HepG2 (cell line): ENCODE data around the gene MARS1. TPM values are rescaled to one million over a fixed set of nuclear protein-coding genes. Genes with fewer than 3 reads are reported as not detected.
"Not testable (repeated sequence)": the region's sequence is repeated elsewhere in the genome, so short reads cannot be mapped to it uniquely, and the experiment has no call there.

ENCODE experiments used
- ATAC-seq: fragments of 200-7000 bp; cut with Tn5 transposase; 3 replicates; pipeline ENCODE4 v1.9.1; 2020; ENCODE audit warnings: mild to moderate bottlenecking, moderate library complexity
- BruUV-seq: library from RNA; stranded (reverse); fragments of 400-500 nt; replicated peaks from 2 replicates; lab custom pipeline; 2021; lab: Mats Ljungman, UMichigan
- CTCF ChIA-PET: fragments of 300-600 bp; formaldehyde crosslinking; extraction: SDS; loops from one replicate; lab custom pipeline; 2021; ENCODE audit warnings: low total read pairs, inconsistent platforms, low intra/inter-chr PET ratio; lab: Yijun Ruan, JAX
- POLR2A ChIA-PET: fragments of 350-600 bp; sonication (Branson Sonifier 250); formaldehyde crosslinking; loops from one replicate; lab custom pipeline; 2020; ENCODE audit warnings: antibody characterized with exemption, inconsistent platforms; lab: Yijun Ruan, JAX
- DNase-seq: peaks from one replicate; pipeline ENCODE4 v3.0.0-alpha.2; 2015; ENCODE audit warnings: low spot score
- FAIRE-seq: peaks from 3 replicates; lab custom pipeline; 2011; peaks lifted over from hg19 to GRCh38; lab: Jason Lieb, UNC
- H2AFZ ChIP-seq: one replicate; pipeline ENCODE4 v1.6.1; 2011; ENCODE audit warnings: low read length, inconsistent platforms
- H3K27ac ChIP-seq: fragments of 300-600 bp; 3 replicates; pipeline ENCODE4 v1.8.0; 2011; ENCODE audit warnings: mixed run types, mild to moderate bottlenecking, mixed read lengths, low read length, inconsistent platforms; ENCODE audit not compliant: insufficient read depth; ENCODE audit errors: extremely low read length
- H3K27me3 ChIP-seq, 2 experiments: fragments of 200-600 bp in 1 of 2; 2 replicates in 1 of 2; 3 replicates in 1 of 2; pipeline versions ENCODE4 v1.6.0 to v1.8.0; 2011; ENCODE audit warnings: low read length in 2 of 2, mild to moderate bottlenecking in 2 of 2, moderate library complexity in 2 of 2, inconsistent platforms in 1 of 2; ENCODE audit not compliant: insufficient read depth in 2 of 2, control insufficient read depth in 1 of 2
- H3K36me3 ChIP-seq, 2 experiments: fragments of 200-600 bp in 1 of 2; replicated peaks in 1 of 2; 2 replicates in 1 of 2; 3 replicates in 1 of 2; pipeline versions ENCODE4 v1.5.1 to v1.8.0; 2011; ENCODE audit warnings: low read length in 2 of 2, inconsistent platforms in 1 of 2; ENCODE audit not compliant: insufficient read depth in 2 of 2, control insufficient read depth in 1 of 2
- H3K4me1 ChIP-seq: 2 replicates; pipeline ENCODE4 v1.5.1; 2012; ENCODE audit warnings: low read length, inconsistent platforms; ENCODE audit not compliant: insufficient read depth
- H3K4me2 ChIP-seq: 2 replicates; pipeline ENCODE4 v1.6.0; 2011; ENCODE audit warnings: low read depth, low read length, inconsistent platforms
- H3K4me3 ChIP-seq, 3 experiments: fragments of 200-600 bp in 1 of 3; sonication (generic), shearing (Covaris generic) in 1 of 3; replicated peaks in 1 of 3; 2 replicates each; pipeline ENCODE4 v1.5.1; 2011 to 2016; ENCODE audit warnings: low read length in 3 of 3, inconsistent platforms in 2 of 3, low read depth in 2 of 3, mild to moderate bottlenecking in 2 of 3, control low read depth in 1 of 3, mixed read lengths in 1 of 3; ENCODE audit not compliant: insufficient read depth in 1 of 3
- H3K79me2 ChIP-seq: one replicate; pipeline ENCODE4 v1.6.1; 2011; ENCODE audit warnings: low read length, inconsistent platforms; ENCODE audit not compliant: insufficient read depth
- H3K9ac ChIP-seq: 2 replicates; pipeline ENCODE4 v1.6.0; 2011; ENCODE audit warnings: mild to moderate bottlenecking, low read depth, low read length, inconsistent platforms; ENCODE audit not compliant: insufficient read depth
- H3K9me3 ChIP-seq: 2 replicates; pipeline ENCODE4 v1.5.1; 2012; ENCODE audit warnings: mild to moderate bottlenecking, low read length
- H4K20me1 ChIP-seq: 2 replicates; pipeline ENCODE4 v1.6.0; 2011; ENCODE audit warnings: inconsistent platforms, mild to moderate bottlenecking, low read length, moderate library complexity; ENCODE audit not compliant: insufficient read depth
- CEBPB ChIP-seq: IDR thresholded peaks from 2 replicates; pipeline ENCODE4 v1.6.1; 2011; ENCODE audit warnings: low read depth, low read length, improper control_type of control experiment, borderline replicate concordance
- CEBPG ChIP-seq: IDR thresholded peaks from 2 replicates; pipeline ENCODE4 v1.6.1; 2016
- PAF1 ChIP-seq: IDR thresholded peaks from 2 replicates; pipeline ENCODE4 v1.6.1; 2016; ENCODE audit warnings: missing genetic modification reagents, missing compliant biosample characterization
- PHF5A ChIP-seq: IDR thresholded peaks from one replicate; pipeline ENCODE4 v1.6.1; 2018; ENCODE audit warnings: low read depth, missing genetic modification reagents; ENCODE audit not compliant: unreplicated experiment
- POLR2A ChIP-seq, 2 experiments: IDR thresholded peaks; 2 replicates each; pipeline ENCODE4 v1.6.1; 2011; ENCODE audit warnings: low read depth in 2 of 2, low read length in 2 of 2, mild to moderate bottlenecking in 1 of 2, moderate library complexity in 1 of 2; ENCODE audit not compliant: insufficient read depth in 1 of 2
- POLR2G ChIP-seq: fragments of 200-400 bp; formaldehyde crosslinking; IDR thresholded peaks from 2 replicates; pipeline ENCODE4 v1.6.1; 2018; ENCODE audit warnings: mild to moderate bottlenecking, low read depth, low read length, moderate library complexity
- RBFOX2 ChIP-seq: fragments of 200-400 bp; formaldehyde crosslinking; IDR thresholded peaks from 2 replicates; pipeline ENCODE4 v1.6.1; 2017; ENCODE audit warnings: low read depth, mild to moderate bottlenecking, low read length
- TRIM24 ChIP-seq: sonication (generic); formaldehyde crosslinking; IDR thresholded peaks from 2 replicates; pipeline ENCODE4 v1.8.0; 2022; ENCODE audit warnings: mild to moderate bottlenecking, missing genetic modification reagents
- ZNF720 ChIP-seq: sonication (generic); formaldehyde crosslinking; IDR thresholded peaks from 2 replicates; pipeline ENCODE4 v1.4.0; 2020; ENCODE audit warnings: missing genetic modification reagents
- WGBS: methylation state at CpG from one replicate; pipeline ENCODE4 v1.1.6; 2017; ENCODE audit warnings: low lambda C conversion rate; 5-methylcytosine and 5-hydroxymethylcytosine counted together
- in situ Hi-C: cut with HindIII; loops from 2 replicates; pipeline ENCODE4 v1.10.0; 2017; ENCODE audit warnings: low pct_unique_long_range_greater_than_20kb; ENCODE audit not compliant: extremely low pct_ligation_motif_present
- intact Hi-C: fragments of 100-400 bp; cut with micrococcal nuclease; formaldehyde crosslinking; loops from one replicate; pipeline ENCODE4 v1.10.0; 2022; ENCODE audit not compliant: unreplicated experiment
- polyA plus RNA-seq, 8 experiments: library from polyadenylated mRNA; depleted of rRNA in 3 of 8; stranded (reverse) in 7 of 8; unstranded in 1 of 8; fragments of >200 nt; fragmentation: Illumina TruSeq in 4 of 8; extraction: Trizol in 4 of 8; gene quantifications; 2 replicates each; pipeline versions ENCODE4 v1.2.1 to v1.2.3, GENCODE V29; 2011 to 2016; ENCODE audit warnings: low read depth in 4 of 8, missing spikeins in 1 of 8, mixed read lengths in 1 of 8; ENCODE audit not compliant: insufficient read depth in 1 of 8
- total RNA-seq, 5 experiments: library from RNA; depleted of rRNA; stranded (reverse); fragments of >200 nt; fragmentation: Illumina TruSeq; extraction: Trizol; gene quantifications; 2 replicates each; pipeline ENCODE4 v1.2.3, GENCODE V29; 2016; ENCODE audit warnings: low read depth in 1 of 5
- TF ChIP-seq, protein P1 (sequence below): sonication (generic); formaldehyde crosslinking; IDR thresholded peaks from 2 replicates; pipeline ENCODE4 v1.4.0; 2020; ENCODE audit warnings: missing genetic modification reagents, low read depth, mild to moderate bottlenecking, borderline replicate concordance
- TF ChIP-seq, protein P2 (sequence below): IDR thresholded peaks from 2 replicates; pipeline ENCODE4 v1.6.1; 2018; ENCODE audit warnings: missing genetic modification reagents

The MARS1 gene
- total and polyA plus RNA-seq, 2 of the 13 experiments (the other 11 are each of a cell fraction or from before 2014, with no cell fraction given), result 115 to 181 TPM

DNA sequence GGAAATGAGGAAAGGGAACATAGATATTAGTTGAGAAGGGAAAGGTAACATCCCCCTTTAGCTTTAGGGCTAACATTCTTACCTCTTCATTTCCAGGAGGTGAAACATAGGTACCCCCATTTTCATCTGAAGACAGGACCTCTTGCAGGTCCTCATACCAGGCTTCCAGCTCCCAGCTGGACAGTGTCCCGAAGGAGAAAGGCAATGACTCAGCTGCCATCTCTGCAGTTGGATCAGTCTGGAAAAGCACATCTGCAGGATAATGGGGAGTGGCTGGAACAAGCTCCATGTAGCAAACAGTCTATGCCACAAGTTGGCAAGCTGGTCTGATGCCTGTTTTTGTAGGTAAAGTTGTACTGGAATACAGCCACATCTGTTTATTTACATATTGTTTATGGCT lies 29.3 kb downstream of the MARS1 start (continued):
- TF ChIP-seq ZNF720 (CRISPR knock-in tag) (no peak), PHF5A (CRISPR knock-in tag) (no peak)

DNA sequence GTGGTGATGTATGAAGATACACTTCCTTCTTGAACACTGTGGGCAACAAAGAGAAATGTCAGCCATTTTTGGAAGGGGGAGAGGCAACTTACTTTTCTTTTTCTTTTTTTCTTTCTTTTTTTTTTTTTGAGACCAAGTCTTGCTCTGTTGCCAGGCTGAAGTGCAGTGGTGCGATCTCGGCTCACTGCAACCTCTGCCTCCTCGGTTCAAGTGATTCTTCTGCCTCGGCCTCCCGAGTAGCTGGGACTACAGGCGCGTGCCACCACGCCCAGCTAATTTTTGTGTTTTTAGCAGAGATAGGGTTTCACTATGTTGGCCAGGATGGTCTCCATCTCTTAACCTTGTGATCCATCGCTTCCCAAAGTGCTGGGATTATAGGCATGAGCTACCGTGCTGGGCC lies 29.9 kb downstream of the MARS1 start:
- ATAC-seq, DNase-seq, H2AFZ ChIP-seq, H3K9me3 ChIP-seq, in situ Hi-C loops, H3K27me3 ChIP-seq, BruUV-seq, CTCF ChIA-PET, FAIRE-seq, H3K4me3 ChIP-seq: not testable (repeated sequence)
- Histone ChIP-seq H3K9ac (peak overlapping the region; percentile 100; the same call in 1 of the 2 replicates), H3K4me1 (peaks cover 31% of the 10 kb centered on the region), H3K79me2 (peaks cover 24% of the 10 kb centered on the region), H3K36me3 (peaks cover 20 to 46% of the 10 kb centered on the region in 2 experiments)
- POLR2A ChIA-PET, result interaction anchor here (1.0 to 7.8 kb wide), 9 partner anchors 14 to 83 kb away, joined by 3 to 90 read pairs (median 4); partner anchors contain the start of genes DCTN2, INHBC and PIP4K2C
- TF ChIP-seq RBFOX2 (peak; percentile 63), POLR2G (peak; percentile 21; the same call in 1 of the 2 replicates)
- TF ChIP-seq, all 625 proteins: peak for 2; not testable (repeated sequence) for 623
- H3K27ac ChIP-seq, intact Hi-C loops: not testable (repeated sequence)
- WGBS, result 93% methylated on average over 10 of the region's 10 CpGs
- Histone ChIP-seq H4K20me1 (peaks cover 35% of the 10 kb centered on the region), H3K4me2 (peak overlapping the region; percentile 85; the same call in 1 of the 2 replicates)

GRCh38 chr12:57518176-57518919 lies 30.5 kb downstream of the MARS1 start:
- peak overlapping the region; percentile 85 for H3K4me2 ChIP-seq
- BruUV-seq, result no TSS peak
- peaks cover 35% of the 10 kb centered on the region for H4K20me1 ChIP-seq
- WGBS, result 67% methylated on average over 8 of the region's 8 CpGs
- peak overlapping the region; percentile 100; the same call in 1 of the 2 replicates for H3K9ac ChIP-seq
- no peaks in the 10 kb centered on the region; a peak in 1 of 5 replicates for H3K27me3 ChIP-seq
- in situ Hi-C loops, result no loop called here
- DNase-seq, result no peak
- TF ChIP-seq POLR2A (IDR thresholded peaks at IDR 0.05; ENCODE audit: insufficient read depth in 1 of 2, low read depth in 2 of 2, low read length in 2 of 2), result peak in 1 of 2 experiments; percentile 44; a peak in 1 of 4 replicates
- TF ChIP-seq, protein P1, sequence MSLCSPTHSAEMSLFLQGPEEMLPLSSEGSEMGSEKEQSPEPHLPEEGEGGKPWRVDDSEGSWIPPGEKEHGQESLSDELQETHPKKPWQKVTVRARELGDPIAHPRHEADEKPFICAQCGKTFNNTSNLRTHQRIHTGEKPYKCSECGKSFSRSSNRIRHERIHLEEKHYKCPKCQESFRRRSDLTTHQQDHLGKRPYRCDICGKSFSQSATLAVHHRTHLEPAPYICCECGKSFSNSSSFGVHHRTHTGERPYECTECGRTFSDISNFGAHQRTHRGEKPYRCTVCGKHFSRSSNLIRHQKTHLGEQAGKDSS (CRISPR knock-in tag), result no peak
- TF ChIP-seq, protein P2, sequence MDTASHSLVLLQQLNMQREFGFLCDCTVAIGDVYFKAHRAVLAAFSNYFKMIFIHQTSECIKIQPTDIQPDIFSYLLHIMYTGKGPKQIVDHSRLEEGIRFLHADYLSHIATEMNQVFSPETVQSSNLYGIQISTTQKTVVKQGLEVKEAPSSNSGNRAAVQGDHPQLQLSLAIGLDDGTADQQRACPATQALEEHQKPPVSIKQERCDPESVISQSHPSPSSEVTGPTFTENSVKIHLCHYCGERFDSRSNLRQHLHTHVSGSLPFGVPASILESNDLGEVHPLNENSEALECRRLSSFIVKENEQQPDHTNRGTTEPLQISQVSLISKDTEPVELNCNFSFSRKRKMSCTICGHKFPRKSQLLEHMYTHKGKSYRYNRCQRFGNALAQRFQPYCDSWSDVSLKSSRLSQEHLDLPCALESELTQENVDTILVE (CRISPR knock-in tag), result peak; percentile 19; the same call in 1 of the 2 replicates
- 0 out of 2 replicates have a peak, but pooled peaks have one; percentile 44 for TF ChIP-seq CEBPB
- 0 out of 2 replicates have a peak, but pooled peaks have one; percentile 36 for TF ChIP-seq CEBPG (CRISPR knock-in tag)
- TF ChIP-seq RBFOX2, result peak; percentile 63
- TF ChIP-seq PAF1, result 0 out of 2 replicates have a peak, but pooled peaks have one; percentile 8
- no peak for TF ChIP-seq TRIM24
- TF ChIP-seq, all 625 proteins: peak for 6
- ATAC-seq (no peak), FAIRE-seq (no peak)
- Histone ChIP-seq H3K9me3 (no peaks in the 10 kb centered on the region), H3K4me3 (peak overlapping the region; percentile 70 to 99 (median 97)), H3K4me1 (peaks cover 31% of the 10 kb centered on the region), H3K79me2 (peaks cover 27% of the 10 kb centered on the region), H3K27ac (peak overlapping the region; percentile 97), H2AFZ (no peak overlapping the region), H3K36me3 (peaks cover 18 to 40% of the 10 kb centered on the region in 2 experiments)
- intact Hi-C loops, result no loop called here
- POLR2A ChIA-PET, result interaction anchor here (1.0 to 7.8 kb wide), 8 partner anchors 14 to 73 kb away, joined by 3 to 90 read pairs (median 10); partner anchors contain the start of genes DCTN2, INHBE and PIP4K2C
- CTCF ChIA-PET, result no interaction called here
